Neural progenitor cell (in vitro differentiated cells): ENCODE measurements around the gene BCAT1. TPM values are rescaled to one million over a fixed set of nuclear protein-coding genes. Genes with fewer than 3 reads are reported as not detected.

ENCODE experiments used
- DNase-seq: peaks from one replicate; pipeline ENCODE4 v3.0.0-alpha.2; 2016; ENCODE audit warnings: low spot score
- H2AFZ ChIP-seq: fragments of 200-600 bp; sonication (generic); replicated peaks from 2 replicates; pipeline ENCODE4 v1.6.1; 2016; ENCODE audit warnings: antibody characterized with exemption
- H3F3A ChIP-seq: fragments of 200-600 bp; sonication (generic); 2 replicates; pipeline ENCODE4 v1.6.1; 2016; ENCODE audit warnings: antibody characterized with exemption, low read depth
- H3K27ac ChIP-seq: fragments of 200-600 bp; sonication (generic); 2 replicates; pipeline ENCODE4 v1.5.1; 2016; ENCODE audit warnings: mild to moderate bottlenecking
- H3K27me3 ChIP-seq: fragments of 200-600 bp; sonication (generic); 2 replicates; pipeline ENCODE4 v1.6.1; 2016; ENCODE audit warnings: mild to moderate bottlenecking, moderate library complexity
- H3K36me3 ChIP-seq: fragments of 200-600 bp; sonication (generic); 2 replicates; pipeline ENCODE4 v1.5.1; 2016
- H3K4me1 ChIP-seq: fragments of 200-600 bp; sonication (generic); 2 replicates; pipeline ENCODE4 v1.6.1; 2016; ENCODE audit warnings: mixed run types
- H3K4me2 ChIP-seq: fragments of 200-600 bp; sonication (generic); 2 replicates; pipeline ENCODE4 v1.6.1; 2016
- H3K4me3 ChIP-seq: fragments of 200-600 bp; sonication (generic); 2 replicates; pipeline ENCODE4 v1.5.1; 2016
- H3K79me2 ChIP-seq: fragments of 200-600 bp; sonication (generic); 2 replicates; pipeline ENCODE4 v1.6.1; 2016; ENCODE audit warnings: low read depth
- H3K9ac ChIP-seq: fragments of 200-600 bp; sonication (generic); 2 replicates; pipeline ENCODE4 v1.6.1; 2016
- H3K9me3 ChIP-seq: fragments of 200-600 bp; sonication (generic); 2 replicates; pipeline ENCODE4 v1.5.1; 2016; ENCODE audit warnings: low read depth
- H4K20me1 ChIP-seq: fragments of 200-600 bp; sonication (generic); 2 replicates; pipeline ENCODE4 v1.6.1; 2016; ENCODE audit warnings: low read depth
- H3K27ac Mint-ChIP-seq: 3 replicates; pipeline ENCODE4 v1.8.0; 2021; ENCODE audit warnings: mixed read lengths
- H3K27me3 Mint-ChIP-seq: 2 replicates; pipeline ENCODE4 v1.8.0; 2022; ENCODE audit warnings: low read depth, mild to moderate bottlenecking, inconsistent platforms, moderate library complexity, mixed read lengths; ENCODE audit not compliant: insufficient read depth
- H3K36me3 Mint-ChIP-seq: 3 replicates; pipeline ENCODE4 v1.8.0; 2021; ENCODE audit warnings: mixed read lengths
- H3K4me1 Mint-ChIP-seq: 3 replicates; pipeline ENCODE4 v1.8.0; 2021; ENCODE audit warnings: mixed read lengths
- H3K4me3 Mint-ChIP-seq: 3 replicates; pipeline ENCODE4 v1.8.0; 2021; ENCODE audit warnings: mild to moderate bottlenecking, moderate library complexity, mixed read lengths
- H3K9me3 Mint-ChIP-seq: 3 replicates; pipeline ENCODE4 v1.8.0; 2020; ENCODE audit warnings: mixed read lengths
- CTCF ChIP-seq: fragments of 200-600 bp; sonication (generic); IDR thresholded peaks from 2 replicates; pipeline ENCODE4 v1.5.1; 2017; ENCODE audit warnings: antibody characterized with exemption, mild to moderate bottlenecking
- EZH2 ChIP-seq: fragments of 200-600 bp; sonication (generic); IDR thresholded peaks from 2 replicates; pipeline ENCODE4 v1.6.1; 2017; ENCODE audit warnings: antibody characterized with exemption, mild to moderate bottlenecking, moderate library complexity
- EZH2phosphoT487 ChIP-seq: fragments of 200-600 bp; sonication (generic); IDR thresholded peaks from 2 replicates; pipeline ENCODE4 v1.6.1; 2017; ENCODE audit warnings: antibody characterized with exemption
- total RNA-seq: library from RNA; depleted of rRNA; stranded (reverse); fragments of >200 nt; gene quantifications from 2 replicates; pipeline ENCODE4 v1.2.3, GENCODE V29; 2015; ENCODE audit warnings: low replicate concordance

BCAT1 gene
- total RNA-seq, 1 donor from 2014 or later = 287 TPM

- no peak overlapping the region for H2AFZ ChIP-seq
- Mint-ChIP-seq H3K4me3 (no peak overlapping the region), H3K27me3 (peaks cover 2% of the 10 kb centered on the region), H3K27ac (no peak overlapping the region), H3K4me1 (peaks cover 11% of the 10 kb centered on the region), H3K9me3 (peaks cover 17% of the 10 kb centered on the region), H3K36me3 (no peaks in the 10 kb centered on the region)
- no peak overlapping the region for H3K4me2 ChIP-seq
- H3F3A ChIP-seq = no peaks in the 10 kb centered on the region
- no peaks in the 10 kb centered on the region for H3K27me3 ChIP-seq
- H3K27ac ChIP-seq = no peak overlapping the region
- H3K4me1 ChIP-seq = no peaks in the 10 kb centered on the region
- H4K20me1 ChIP-seq = no peaks in the 10 kb centered on the region
- no peaks in the 10 kb centered on the region for H3K79me2 ChIP-seq
- no peak for TF ChIP-seq EZH2phosphoT487
- no peak for TF ChIP-seq CTCF
- no peak for TF ChIP-seq EZH2
- DNase-seq = peak; percentile 5
- H3K4me3 ChIP-seq = no peak overlapping the region
- H3K9ac ChIP-seq = no peak overlapping the region
- no peaks in the 10 kb centered on the region for H3K9me3 ChIP-seq
- no peaks in the 10 kb centered on the region for H3K36me3 ChIP-seq
These were observed 31.3 kb upstream of the BCAT1 start for GRCh38 chr12:24979976-24980730.

- no peaks in the 10 kb centered on the region for H3K36me3 Mint-ChIP-seq
- H3K79me2 ChIP-seq = no peaks in the 10 kb centered on the region
- no peak overlapping the region for H3K27ac Mint-ChIP-seq
- no peak overlapping the region for H3K4me2 ChIP-seq
- no peak overlapping the region for H3K27ac ChIP-seq
- no peaks in the 10 kb centered on the region for H3K4me1 ChIP-seq
- H3K27me3 ChIP-seq = no peaks in the 10 kb centered on the region
- no peaks in the 10 kb centered on the region for H3K36me3 ChIP-seq
- no peak overlapping the region for H3K4me3 ChIP-seq
- no peak for TF ChIP-seq EZH2phosphoT487
- TF ChIP-seq CTCF = no peak
- no peak for TF ChIP-seq EZH2
- peaks cover 2% of the 10 kb centered on the region for H3K27me3 Mint-ChIP-seq
- no peak overlapping the region for H3K9ac ChIP-seq
- no peak overlapping the region for H2AFZ ChIP-seq
- no peak for DNase-seq
- peaks cover 13% of the 10 kb centered on the region for H3K9me3 Mint-ChIP-seq
- H3K4me3 Mint-ChIP-seq = no peak overlapping the region
- H3F3A ChIP-seq = no peaks in the 10 kb centered on the region
- H3K4me1 Mint-ChIP-seq = peaks cover 11% of the 10 kb centered on the region
- no peaks in the 10 kb centered on the region for H4K20me1 ChIP-seq
- H3K9me3 ChIP-seq = no peaks in the 10 kb centered on the region
These were observed 30.4 kb upstream of the BCAT1 start for GRCh38 chr12:24979329-24979728.

- H3K4me3 ChIP-seq = no peak overlapping the region
- no peak overlapping the region for H2AFZ ChIP-seq
- no peaks in the 10 kb centered on the region for H3K79me2 ChIP-seq
- H3K27ac ChIP-seq = no peak overlapping the region
- no peaks in the 10 kb centered on the region for H4K20me1 ChIP-seq
- no peaks in the 10 kb centered on the region for H3K36me3 Mint-ChIP-seq
- TF ChIP-seq EZH2phosphoT487 = no peak
- TF ChIP-seq EZH2 = no peak
- no peak for TF ChIP-seq CTCF
- H3K4me2 ChIP-seq = no peak overlapping the region
- no peak overlapping the region for H3K4me3 Mint-ChIP-seq
- H3K4me1 Mint-ChIP-seq = peaks cover 11% of the 10 kb centered on the region
- no peaks in the 10 kb centered on the region for H3K9me3 ChIP-seq
- no peaks in the 10 kb centered on the region for H3K27me3 ChIP-seq
- H3K9ac ChIP-seq = no peak overlapping the region
- H3K27ac Mint-ChIP-seq = no peak overlapping the region
- DNase-seq = no peak
- no peaks in the 10 kb centered on the region for H3F3A ChIP-seq
- H3K9me3 Mint-ChIP-seq = peaks cover 6% of the 10 kb centered on the region
- no peaks in the 10 kb centered on the region for H3K36me3 ChIP-seq
- peaks cover 2% of the 10 kb centered on the region for H3K27me3 Mint-ChIP-seq
- H3K4me1 ChIP-seq = no peaks in the 10 kb centered on the region
These were observed 28.8 kb upstream of the BCAT1 start for GRCh38 chr12:24977711-24978110.
